Left colon (tissue), 2 donors: ENCODE measurements around the gene HSD17B8. TPM values are rescaled to one million over a fixed set of nuclear protein-coding genes. Genes with fewer than 3 reads are reported as not detected.

Experiments used
- ATAC-seq: fragments of 200-7000 bp; cut with Tn5 transposase; one replicate; pipeline ENCODE4 v1.9.1; 2020; ENCODE audit warnings: mild to moderate bottlenecking, moderate library complexity
- DNase-seq, 2 donors: peaks; one replicate each; pipeline ENCODE4 v3.0.0-alpha.2; 2020
- intact Hi-C, 2 donors: fragments of 100-400 bp; cut with DNase I in 1 of 2; cut with micrococcal nuclease in 1 of 2; formaldehyde crosslinking; loops; one replicate each; pipeline versions ENCODE4 v1.11.2 to v1.14.0; 2022; cut with DNase I, micrococcal nuclease
- total RNA-seq, 2 donors: library from RNA; stranded (reverse); fragmentation: NEBNext Ultra II Directional; extraction: Animal tissue kit (Norgen Biotek cat#: 25700); gene quantifications; one replicate each; pipeline ENCODE4 v1.2.1, GENCODE V29; 2021
- donor health status: DM: no; HTN: no; CAD: no.
- donor health status: DM: yes; HTN: yes; CAD: no.

HSD17B8 gene
- total RNA-seq, 2 donors from 2014 or later = 22.4 to 23.7 TPM

- ATAC-seq = no peak
- no peak for DNase-seq
- intact Hi-C loops = no loop called here
These were observed 3.3 kb upstream of the HSD17B8 start for GRCh38 chr6:33201147-33201545.

GRCh38 chr6:33201935-33202334 lies 2.5 kb upstream of the HSD17B8 start:
- intact Hi-C loops = no loop called here
- DNase-seq = no peak
- no peak for ATAC-seq

- DNase-seq (no peak), ATAC-seq (no peak)
- intact Hi-C loops = no loop called here
These were observed 1.7 kb upstream of the HSD17B8 start for GRCh38 chr6:33202799-33203198.

GRCh38 chr6:33203443-33204164 lies 851 bp upstream of the HSD17B8 start:
- no peak for DNase-seq

GRCh38 chr6:33204165-33204414 lies 365 bp upstream of the HSD17B8 start:
- DNase-seq (no peak), ATAC-seq (no peak)
- intact Hi-C loops = no loop called here

More at GRCh38 chr6:33203443-33204164, 851 bp upstream of the HSD17B8 start:
- no peak for ATAC-seq
- intact Hi-C loops = no loop called here

GRCh38 chr6:33205191-33206026 lies 954 bp downstream of the HSD17B8 start:
- DNase-seq (no peak), ATAC-seq (no peak)

GRCh38 chr6:33206027-33206863 lies 1.8 kb downstream of the HSD17B8 start:
- ATAC-seq (no peak), DNase-seq (no peak)
- intact Hi-C loops = no loop called here

More at GRCh38 chr6:33205191-33206026, 954 bp downstream of the HSD17B8 start:
- intact Hi-C loops = no loop called here

- ATAC-seq (no peak), DNase-seq (peak in 1 of 2 donors; percentile 35)
- intact Hi-C loops = no loop called here
These were observed 2.6 kb downstream of the HSD17B8 start for GRCh38 chr6:33206864-33207551.

GRCh38 chr6:33207552-33208090 lies 3.2 kb downstream of the HSD17B8 start:
- intact Hi-C loops = no loop called here
- ATAC-seq = peak; percentile 45
- peak; percentile 60 to 65 for DNase-seq

GRCh38 chr6:33208091-33208967 lies 3.9 kb downstream of the HSD17B8 start, which contains the start of gene RING1:
Gene RING1 (plus strand): TSS chr6:33208500. CDS start chr6:33208823, 323 bp downstream.
- DNase-seq = peak; percentile 84 to 93
- ATAC-seq = peak; percentile 75
- intact Hi-C loops = no loop called here

GRCh38 chr6:33209856-33210255 lies 5.4 kb downstream of the HSD17B8 start:
- intact Hi-C loops = no loop called here
- ATAC-seq (no peak), DNase-seq (no peak)

- intact Hi-C loops = no loop called here
- no peak for DNase-seq
- no peak for ATAC-seq
These were observed 6.7 kb downstream of the HSD17B8 start for GRCh38 chr6:33211136-33211535.

GRCh38 chr6:33211666-33212422 lies 7.4 kb downstream of the HSD17B8 start:
- intact Hi-C loops = no loop called here
- ATAC-seq (no peak), DNase-seq (no peak)

- DNase-seq (no peak), ATAC-seq (no peak)
- intact Hi-C loops = no loop called here
These were observed 8.4 kb downstream of the HSD17B8 start for GRCh38 chr6:33212857-33213165.

GRCh38 chr6:33213166-33213988 lies 8.9 kb downstream of the HSD17B8 start:
- ATAC-seq (peak; percentile 35), DNase-seq (peak in 1 of 2 donors; percentile 39)
- intact Hi-C loops = no loop called here

GRCh38 chr6:33213989-33214335 lies 9.5 kb downstream of the HSD17B8 start:
- peak; percentile 17 for ATAC-seq
- no peak for DNase-seq
- intact Hi-C loops = no loop called here
